Fibroblast of skin of back (primary cell): ENCODE measurements around the gene TAC3.
"Not testable (repeated sequence)": the region's sequence is repeated elsewhere in the genome, so short reads cannot be mapped to it uniquely, and the experiment has no call there.

ENCODE experiments used
- DNase-seq: peaks from one replicate; pipeline ENCODE4 v3.0.0-alpha.2; 2013

Gene TAC3

DNA sequence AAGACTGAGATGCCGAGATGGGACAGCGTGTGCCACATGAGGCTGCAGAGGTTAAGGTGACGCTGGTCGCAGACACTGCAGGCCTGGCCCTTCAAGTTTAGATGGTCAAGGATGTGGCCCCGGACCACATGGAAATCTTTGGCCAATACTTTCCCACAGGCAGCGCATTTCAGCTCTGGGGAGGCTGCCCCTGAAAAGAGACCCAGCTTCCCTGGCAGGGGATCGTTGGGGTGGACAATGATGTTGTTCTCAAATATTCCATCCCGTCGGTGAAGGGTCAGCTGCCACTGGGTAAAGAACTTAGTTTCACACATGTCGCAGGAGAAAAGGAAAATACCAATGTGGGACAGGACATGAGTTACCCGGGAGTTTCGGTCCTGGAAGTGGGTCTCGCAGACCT, 12.9 kb downstream of the TAC3 start:
- no peak for DNase-seq

DNA sequence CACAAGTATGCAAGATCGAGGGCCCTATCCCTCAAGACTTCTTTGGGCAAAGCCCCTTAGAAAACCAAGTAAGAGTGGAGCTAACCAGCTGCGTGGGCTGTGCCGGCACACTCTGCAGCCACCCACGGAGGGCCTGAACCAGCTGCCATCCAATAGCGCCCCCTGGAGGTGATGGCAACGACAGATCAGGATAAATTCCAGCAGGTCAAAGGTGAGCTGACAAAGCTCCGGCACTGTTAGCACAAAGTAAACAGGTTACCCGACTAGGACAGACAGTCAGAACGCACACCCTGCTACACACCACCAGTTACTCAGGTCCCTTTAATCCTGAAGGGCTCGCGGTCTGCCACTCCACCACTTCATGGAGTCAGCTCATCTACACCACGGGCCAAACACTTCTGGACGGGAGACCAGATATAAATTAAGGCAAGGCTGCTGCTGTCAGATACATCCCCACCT, 14.9 kb downstream of the TAC3 start:
- peak; percentile 51 for DNase-seq

DNA sequence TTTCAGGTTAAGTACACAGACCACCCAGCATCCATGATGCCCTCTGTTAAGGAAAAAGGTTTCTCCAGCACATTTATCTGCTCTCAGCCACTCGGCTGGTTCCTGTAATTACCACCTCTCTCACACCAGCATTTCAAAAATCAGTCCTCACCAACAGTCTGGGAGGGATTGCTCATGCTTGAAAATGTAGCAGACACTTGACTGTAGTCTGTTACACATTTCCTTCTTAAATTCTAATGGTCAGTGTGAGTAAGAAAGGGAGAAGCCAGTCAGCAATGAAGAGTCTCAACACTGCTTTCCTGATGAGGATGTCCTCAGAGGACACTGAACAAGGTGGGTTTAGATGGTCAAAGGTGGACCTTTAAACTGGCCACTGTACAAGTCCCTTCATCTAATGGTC, 15.9 kb downstream of the TAC3 start:
- no peak for DNase-seq

DNA sequence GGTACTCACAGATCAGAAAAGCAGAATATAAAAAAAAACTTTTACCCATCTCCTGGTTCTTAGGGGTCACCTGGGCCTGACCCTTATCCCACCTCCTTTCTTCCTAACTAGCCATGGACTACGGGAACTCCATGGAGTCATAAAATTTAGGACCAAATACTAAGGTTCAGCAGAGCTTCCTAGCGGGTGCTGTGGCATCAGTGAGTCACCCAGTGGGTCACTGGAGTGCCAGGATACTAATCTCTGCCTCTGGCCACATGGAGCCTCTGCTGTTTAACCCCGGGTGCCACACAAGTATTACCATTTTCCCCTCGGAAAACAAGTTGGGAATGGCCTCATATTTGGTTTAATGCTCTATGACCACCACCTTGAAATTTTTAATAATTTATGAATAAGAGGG, 16.9 kb downstream of the TAC3 start:
- no peak for DNase-seq

DNA sequence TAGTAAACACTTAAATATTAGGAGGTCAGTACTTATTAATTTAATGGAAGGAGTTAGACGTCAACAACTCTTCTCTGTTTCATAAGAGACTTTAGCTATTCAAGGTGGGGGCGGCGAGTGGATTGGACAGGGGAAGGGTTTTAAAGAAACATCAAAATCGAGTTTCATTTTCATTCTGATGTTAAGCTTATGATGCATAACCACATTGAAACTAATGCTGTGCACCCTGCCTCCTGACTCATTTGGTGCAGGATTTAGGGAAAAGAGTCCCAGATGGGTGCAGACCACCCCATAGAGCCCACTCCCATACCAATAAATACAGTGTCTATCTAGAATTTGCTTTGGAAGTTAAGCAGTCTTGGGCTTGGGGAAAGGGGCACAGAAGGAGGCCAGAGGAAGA, 17.3 kb downstream of the TAC3 start:
- no peak for DNase-seq

DNA sequence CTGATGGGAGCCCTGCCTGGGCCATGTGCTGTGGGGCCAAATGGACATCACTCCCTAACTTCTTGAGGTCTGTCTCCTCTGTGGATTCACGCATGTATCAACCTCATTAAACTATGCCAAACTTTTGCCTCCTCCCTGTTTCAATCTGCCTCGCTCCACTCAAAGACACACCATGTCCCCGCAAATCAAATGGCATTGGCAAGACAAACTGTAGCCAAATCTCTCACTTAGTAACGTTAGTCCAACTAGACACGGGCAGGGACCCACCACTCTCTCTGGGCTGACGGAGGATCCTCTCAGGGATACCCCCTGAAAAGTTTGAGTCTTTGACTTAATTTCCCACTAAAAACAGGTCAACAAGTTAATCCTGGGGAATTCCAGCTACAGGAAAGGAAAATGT, 18.0 kb downstream of the TAC3 start:
- DNase-seq = no peak

DNA sequence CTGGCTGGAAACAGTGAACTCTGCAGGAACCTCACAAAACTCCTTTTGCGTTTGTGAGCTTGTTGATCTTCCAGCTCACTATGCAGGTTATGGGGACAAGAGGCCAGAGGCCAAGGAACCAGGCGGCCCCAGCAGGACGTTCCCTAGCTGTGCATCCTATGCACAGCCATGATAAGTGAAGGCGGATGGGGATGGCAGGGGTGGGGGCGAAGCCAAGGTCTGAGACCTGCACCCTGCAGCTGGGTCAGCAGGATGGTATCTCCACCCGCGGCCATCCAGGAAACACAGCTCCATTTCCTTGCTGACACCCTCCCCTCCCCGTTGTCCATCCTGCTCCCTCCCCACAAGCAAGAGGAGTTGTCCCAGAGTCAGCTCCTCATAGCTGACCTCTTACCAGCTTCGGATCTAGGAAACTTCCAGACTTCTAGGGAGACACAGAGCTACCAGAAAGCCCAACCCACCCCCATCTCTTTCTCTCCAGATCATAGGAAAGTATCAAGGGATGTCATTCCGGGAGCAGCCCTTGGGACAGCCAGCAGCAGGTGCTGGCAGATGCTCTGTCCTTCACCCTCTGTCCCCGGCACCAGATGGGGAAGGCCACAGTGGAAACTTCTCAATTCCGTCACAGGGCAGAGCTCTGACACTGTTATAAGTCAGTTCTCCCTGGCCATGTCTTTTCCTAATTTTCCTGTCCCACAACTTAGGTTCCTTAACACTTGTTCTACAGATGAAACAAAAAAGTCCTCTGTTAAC, 19.4 kb downstream of the TAC3 start:
- DNase-seq = no peak

DNA sequence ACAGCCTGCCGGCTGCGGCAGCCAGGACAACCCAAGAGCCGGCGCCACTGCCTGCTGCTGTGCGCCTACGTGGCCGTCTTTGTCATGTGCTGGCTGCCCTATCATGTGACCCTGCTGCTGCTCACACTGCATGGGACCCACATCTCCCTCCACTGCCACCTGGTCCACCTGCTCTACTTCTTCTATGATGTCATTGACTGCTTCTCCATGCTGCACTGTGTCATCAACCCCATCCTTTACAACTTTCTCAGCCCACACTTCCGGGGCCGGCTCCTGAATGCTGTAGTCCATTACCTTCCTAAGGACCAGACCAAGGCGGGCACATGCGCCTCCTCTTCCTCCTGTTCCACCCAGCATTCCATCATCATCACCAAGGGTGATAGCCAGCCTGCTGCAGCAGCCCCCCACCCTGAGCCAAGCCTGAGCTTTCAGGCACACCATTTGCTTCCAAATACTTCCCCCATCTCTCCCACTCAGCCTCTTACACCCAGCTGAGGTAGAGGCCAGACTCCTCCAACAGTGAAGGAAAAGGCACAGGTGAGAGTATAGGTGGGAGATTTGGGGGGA, 20.3 kb downstream of the TAC3 start:
- DNase-seq = no peak

DNA sequence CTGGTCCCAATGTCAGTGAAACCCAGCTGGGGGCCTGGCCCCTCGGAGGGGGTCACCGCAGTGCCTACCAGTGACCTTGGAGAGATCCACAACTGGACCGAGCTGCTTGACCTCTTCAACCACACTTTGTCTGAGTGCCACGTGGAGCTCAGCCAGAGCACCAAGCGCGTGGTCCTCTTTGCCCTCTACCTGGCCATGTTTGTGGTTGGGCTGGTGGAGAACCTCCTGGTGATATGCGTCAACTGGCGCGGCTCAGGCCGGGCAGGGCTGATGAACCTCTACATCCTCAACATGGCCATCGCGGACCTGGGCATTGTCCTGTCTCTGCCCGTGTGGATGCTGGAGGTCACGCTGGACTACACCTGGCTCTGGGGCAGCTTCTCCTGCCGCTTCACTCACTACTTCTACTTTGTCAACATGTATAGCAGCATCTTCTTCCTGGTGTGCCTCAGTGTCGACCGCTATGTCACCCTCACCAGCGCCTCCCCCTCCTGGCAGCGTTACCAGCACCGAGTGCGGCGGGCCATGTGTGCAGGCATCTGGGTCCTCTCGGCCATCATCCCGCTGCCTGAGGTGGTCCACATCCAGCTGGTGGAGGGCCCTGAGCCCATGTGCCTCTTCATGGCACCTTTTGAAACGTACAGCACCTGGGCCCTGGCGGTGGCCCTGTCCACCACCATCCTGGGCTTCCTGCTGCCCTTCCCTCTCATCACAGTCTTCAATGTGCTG, 21.0 kb downstream of the TAC3 start:
- no peak for DNase-seq

DNA sequence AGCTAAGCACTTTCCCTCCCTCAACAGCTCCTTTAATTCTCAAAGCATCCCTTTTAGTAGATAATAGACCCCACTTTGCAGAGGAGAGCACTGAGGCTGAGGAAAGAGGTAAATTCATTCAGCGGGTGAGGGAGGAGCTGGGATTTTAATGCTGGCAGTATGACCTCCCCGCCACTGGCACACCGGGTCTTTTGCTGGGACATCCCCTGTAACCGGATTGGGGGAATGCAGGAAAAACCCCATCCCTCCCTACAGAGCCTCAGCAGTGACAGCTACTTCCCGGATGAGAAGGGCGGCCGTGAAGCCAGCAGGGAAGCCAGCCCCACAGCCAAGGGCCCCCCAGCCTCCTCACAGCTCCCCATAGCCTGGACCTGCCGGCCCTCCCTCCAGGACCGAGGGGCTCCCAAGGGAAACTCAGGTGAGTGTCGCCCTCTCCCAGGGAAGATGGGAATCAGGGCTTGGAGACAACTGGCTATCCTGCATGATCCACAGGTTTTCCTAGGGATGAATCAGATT, 22.0 kb downstream of the TAC3 start:
- DNase-seq = no peak

DNA sequence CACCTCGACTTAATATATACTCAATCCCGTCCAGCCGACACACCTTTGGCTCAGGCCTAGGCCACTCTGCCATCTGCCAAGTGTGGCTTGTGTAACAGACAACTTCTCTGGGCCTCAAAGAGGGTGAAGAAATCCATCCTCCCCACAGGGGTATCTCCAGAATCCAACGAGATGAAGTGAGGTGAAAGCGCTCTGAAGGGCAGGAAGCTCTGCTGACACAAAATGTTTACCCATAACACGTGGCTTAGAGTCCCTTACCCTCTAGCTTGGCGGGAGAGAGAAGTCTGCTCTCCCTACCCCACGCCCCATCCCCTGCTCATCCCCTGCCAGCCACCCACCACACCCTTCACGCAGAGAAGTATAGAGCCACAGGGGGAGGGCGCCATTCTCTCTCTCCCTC, 23.0 kb downstream of the TAC3 start:
- DNase-seq = no peak

DNA sequence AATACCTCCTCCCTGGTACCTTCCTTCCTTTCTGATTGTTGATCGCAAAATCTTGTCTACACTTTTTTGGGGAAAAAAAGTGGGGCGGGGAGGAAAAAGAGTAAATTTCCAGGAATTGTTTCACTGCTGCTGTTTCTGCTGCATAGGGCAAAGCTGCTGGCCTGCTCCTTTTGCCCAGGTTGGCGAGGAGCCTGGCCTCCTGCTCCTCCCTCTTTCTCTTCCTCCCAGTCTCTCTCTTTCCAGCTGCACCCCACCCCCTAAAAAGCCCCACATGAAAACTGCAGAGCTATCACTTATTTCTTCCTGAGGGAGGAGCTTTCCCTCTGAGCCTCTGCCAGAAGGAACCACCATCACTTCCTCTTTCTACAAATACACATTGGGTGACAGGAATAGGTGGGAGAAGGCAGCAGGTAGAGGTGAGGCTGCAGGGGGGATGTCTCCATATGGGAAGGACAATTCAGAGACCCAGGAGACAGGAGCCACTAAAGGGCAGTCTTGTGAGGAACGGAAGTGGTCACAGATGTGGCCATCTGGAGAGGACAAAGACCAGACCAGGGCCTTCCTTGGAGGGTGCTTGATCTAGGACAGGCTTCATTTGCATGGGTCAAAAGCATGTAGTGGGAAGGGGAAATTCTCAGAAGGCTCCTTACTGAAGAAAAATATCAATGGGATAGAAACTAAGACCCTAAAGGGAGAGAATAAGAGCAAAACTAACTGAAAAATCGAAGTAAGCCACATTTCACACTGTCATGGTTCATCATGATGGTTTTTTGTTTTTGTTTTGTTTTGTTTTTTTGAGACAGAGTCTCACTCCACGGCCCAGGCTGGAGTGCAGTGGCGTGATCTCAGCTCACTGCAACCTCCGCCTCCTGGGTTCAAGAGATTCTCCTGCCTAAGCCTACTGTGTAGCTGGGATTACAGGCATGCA, 24.7 kb downstream of the TAC3 start:
- no peak for DNase-seq

DNA sequence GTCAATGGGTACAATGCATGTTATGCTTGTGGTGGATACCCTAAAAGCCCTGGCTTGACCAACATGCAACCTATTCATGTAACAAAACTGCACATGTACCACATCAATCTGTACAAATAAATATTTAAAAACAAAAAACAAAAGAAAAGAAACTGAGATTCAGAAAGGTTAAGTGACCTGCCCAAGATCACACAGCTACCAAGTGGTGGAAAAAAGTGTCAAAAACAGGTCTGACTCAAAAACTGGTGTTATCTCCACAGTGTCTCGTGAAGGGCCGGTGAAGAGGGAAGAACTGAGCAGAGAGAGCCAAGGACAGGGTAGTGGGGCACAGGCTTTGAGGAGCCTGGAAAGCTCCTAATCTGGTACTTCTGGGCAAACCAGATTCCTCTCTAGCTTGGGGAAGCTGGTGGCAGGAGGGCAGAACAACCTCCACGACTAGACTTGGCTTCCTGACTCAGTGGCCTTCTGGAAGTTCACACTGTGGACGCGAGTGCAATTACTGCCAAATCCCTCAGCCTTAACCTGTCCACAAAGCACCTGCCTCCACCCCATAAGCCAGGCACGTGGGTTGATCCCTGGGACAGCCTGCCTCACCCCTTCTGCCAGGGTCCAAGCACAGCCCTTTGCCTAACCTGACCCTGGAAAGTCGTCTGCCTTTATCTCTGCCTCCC, 25.5 kb downstream of the TAC3 start:
- DNase-seq = no peak

DNA sequence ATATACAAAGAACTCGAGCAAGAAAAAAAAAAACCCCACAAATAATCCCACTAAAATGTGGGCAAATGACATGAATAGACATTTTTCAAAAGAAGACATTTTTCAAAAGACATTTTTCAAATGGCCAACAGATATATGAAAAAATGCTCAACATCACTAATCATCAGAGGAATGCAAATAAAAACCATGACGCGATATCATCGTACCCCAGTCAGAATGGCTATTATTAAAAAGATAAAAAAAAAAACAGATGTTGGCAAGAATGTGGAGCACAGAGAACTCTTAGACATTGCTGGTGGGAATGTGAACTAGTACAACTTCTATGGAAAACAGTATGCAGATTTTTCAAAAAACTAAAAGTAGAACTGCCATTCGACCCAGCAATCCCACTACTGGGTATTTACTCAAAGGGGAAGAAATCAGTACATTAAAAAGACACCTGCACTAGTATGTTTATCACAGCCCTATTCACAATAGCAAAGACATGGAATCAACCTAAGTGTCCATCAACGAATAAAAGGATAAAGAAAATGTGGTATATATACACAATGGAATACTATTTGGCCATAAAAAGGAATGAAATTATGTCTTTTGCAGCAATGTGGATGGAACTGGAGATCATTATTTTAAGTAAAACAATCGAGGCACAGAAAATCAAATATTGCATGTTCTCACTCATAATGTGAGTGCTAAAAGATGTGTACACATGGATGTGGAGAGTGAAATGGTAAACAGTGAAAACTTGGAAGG, 26.3 kb downstream of the TAC3 start:
- peak; percentile 56 for DNase-seq

DNA sequence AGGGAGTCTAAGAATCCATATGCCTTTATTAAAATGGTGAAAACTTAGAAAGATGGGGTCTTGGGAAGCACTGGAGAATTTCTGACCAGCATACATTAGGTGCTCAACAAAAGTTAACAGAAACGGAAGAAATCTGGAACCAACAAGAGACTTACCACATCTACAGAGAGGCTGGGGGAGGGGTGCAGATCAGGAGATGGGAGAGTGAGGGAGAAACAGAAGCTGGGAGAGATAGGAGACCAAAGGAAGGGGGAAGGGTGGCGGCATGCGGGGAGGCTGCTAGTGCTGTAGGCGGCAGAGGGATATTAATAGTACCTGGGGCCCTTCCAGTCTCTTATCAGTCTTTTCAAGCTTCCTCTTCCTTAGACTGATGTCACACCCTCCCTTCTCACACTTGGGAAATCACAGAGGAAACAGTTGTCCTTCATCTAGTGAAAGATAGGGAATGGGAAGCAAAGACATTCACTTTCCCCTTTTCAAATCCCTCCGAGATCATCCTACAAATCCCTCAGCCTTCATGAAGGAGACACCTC, 28.1 kb downstream of the TAC3 start:
- DNase-seq = no peak

DNA sequence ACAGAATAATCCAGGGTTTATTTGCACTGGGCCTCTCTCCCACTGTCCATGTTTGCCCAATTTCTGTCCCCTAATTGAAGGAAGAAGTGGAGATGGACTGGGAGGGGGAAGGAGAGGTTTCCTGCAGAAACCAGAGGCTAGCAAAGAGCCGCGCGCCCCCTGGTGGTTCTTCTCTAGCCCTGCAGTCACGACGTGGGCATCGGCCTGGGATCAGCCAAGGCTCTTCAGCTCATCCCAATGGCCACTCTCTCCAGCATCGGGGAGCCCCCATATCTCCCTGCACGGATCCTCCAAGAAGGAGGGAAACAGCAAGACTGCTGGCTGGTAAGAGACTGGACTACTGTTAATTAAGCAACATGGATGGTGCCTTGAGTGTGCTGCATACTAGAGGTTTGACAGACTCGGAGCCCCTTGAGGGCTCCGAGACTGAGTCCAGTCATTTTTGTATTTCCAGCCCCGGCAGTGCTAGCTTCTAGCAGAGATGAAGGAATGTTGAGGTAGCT, 28.7 kb downstream of the TAC3 start:
- peak; percentile 68 for DNase-seq

DNA sequence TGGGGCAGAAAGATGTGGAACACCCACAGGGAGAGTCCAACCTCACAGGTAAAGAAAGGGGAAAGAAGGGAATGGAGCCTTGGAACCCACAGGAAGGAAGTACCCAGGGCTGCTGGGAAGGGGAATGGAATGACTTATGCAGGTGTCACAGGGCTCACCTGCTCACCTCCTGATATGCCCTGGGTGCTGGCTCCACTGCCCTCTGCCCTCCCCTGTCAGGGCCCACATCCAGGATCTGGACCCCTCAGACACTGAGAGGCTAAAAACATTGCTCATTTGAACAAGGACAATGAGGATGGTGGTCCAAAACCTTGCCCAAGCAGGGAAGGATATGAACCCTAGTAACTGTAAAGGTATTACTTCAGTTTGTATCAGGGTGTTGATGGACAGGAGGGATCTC, 29.3 kb downstream of the TAC3 start:
- DNase-seq = no peak

DNA sequence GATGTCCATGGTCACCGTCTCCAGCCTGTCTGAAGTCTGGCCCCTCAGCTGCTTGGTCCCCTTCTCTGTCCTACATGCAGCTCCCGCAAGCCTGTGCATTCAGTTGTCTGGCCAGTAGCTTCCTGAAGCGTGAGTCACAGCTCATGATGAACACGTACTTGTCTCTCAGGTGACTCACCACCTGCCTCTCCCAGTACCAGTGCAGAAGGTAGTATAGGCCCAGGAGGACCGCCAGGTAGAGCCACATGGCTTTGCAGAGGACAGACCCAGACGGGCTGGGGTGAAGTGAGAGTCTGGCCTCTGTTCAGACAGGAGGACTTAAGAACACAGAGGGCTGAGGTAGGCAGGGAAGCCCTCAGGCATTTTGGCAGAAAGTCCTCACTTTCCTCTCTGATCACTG, 30.6 kb downstream of the TAC3 start:
- not testable (repeated sequence) for DNase-seq

DNA sequence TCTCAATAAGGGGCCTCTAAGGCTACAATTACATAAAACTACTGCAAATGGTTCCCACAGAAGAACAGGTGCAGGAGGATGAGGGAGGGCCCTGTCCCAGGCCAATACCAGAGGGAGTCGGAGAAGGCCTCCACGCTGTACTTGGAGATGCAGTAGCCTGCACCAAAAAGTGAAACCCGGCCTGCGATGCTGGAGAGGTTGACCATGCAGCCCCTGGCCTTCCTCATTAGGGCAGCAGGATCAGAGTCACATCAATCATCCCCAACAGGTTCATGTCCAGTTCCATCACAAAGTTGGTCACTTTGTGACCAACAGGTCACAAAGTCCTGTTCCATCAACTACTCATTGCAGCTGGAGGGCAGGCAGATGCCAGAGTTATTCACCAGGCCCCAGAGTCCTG, 32.9 kb downstream of the TAC3 start:
- no peak for DNase-seq

DNA sequence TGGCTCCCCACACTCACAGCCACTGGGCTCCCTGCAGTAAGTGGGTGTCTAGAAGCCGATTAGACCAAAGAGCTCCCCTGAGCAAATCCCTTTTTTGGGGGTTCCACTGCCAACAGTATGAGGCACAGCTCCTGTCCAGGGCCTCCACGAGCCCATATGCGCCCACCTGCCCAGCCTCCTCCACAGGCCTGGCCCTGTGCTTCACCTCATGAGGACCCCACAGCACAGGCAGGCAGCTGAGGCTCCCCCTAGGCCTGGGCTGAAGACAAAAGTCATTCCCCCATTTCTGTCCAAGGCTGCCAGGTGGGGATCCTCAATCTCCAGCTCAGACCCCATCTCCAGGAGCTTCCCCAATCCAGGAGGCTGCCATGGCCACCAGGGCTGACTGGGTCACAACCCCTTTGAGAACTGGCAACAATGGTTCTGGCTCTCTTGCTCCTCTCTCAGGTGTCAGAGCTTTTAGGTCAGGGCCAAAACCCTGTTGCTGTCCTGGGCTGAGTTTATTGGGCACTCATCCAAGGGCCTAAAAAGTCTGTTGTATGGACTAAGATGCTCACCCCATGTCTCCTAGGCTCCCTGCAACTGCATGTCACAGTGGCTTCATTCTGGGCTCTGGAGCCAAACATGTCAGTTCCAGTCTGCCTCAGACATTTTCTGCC, 33.6 kb downstream of the TAC3 start:
- not testable (repeated sequence) for DNase-seq
